Panc1 (cell line): ENCODE results near the gene RADIL. TPM values are rescaled to one million over a fixed set of nuclear protein-coding genes. Genes with fewer than 3 reads are reported as not detected.

Experiments
- ATAC-seq: fragments of 200-7000 bp; cut with Tn5 transposase; 2 replicates; pipeline ENCODE4 v1.9.1; 2020; ENCODE audit warnings: mild to moderate bottlenecking, moderate library complexity
- BruUV-seq: library from RNA; stranded (reverse); fragments of 400-500 nt; replicated peaks from 2 replicates; lab custom pipeline; 2021; lab: Mats Ljungman, UMichigan
- CTCF ChIA-PET: fragments of 300-600 bp; sonication (Branson Sonifier 250); formaldehyde crosslinking; loops from one replicate; lab custom pipeline; 2022; ENCODE audit warnings: antibody characterized with exemption; lab: Charles Lee
- POLR2A ChIA-PET: fragments of 300-600 bp; sonication (Branson Sonifier 250); formaldehyde crosslinking; loops from one replicate; lab custom pipeline; 2022; ENCODE audit warnings: antibody characterized with exemption; lab: Charles Lee
- DNase-seq: peaks from one replicate; pipeline ENCODE4 v3.0.0-alpha.2; 2010; ENCODE audit warnings: low read depth, low spot score
- H3K27ac ChIP-seq: 2 replicates; pipeline ENCODE4 v1.5.1; 2011; ENCODE audit warnings: mild to moderate bottlenecking, low read length, inconsistent platforms
- H3K27me3 ChIP-seq: fragments of 200-500 bp; sonication (Bioruptor generic); 2 replicates; pipeline ENCODE4 v1.6.0; 2014; ENCODE audit warnings: low read length, inconsistent platforms; ENCODE audit not compliant: control insufficient read depth, insufficient read depth
- H3K36me3 ChIP-seq: fragments of 200-500 bp; sonication (Bioruptor generic); 2 replicates; pipeline ENCODE4 v1.5.1; 2014; ENCODE audit warnings: inconsistent platforms, mild to moderate bottlenecking, low read length, moderate library complexity; ENCODE audit not compliant: control insufficient read depth, insufficient read depth
- H3K4me1 ChIP-seq: 2 replicates; pipeline ENCODE4 v1.5.1; 2011; ENCODE audit warnings: inconsistent platforms, mild to moderate bottlenecking, low read length, moderate library complexity; ENCODE audit not compliant: control insufficient read depth, insufficient read depth
- H3K4me3 ChIP-seq, 2 experiments: 2 replicates each; pipeline ENCODE4 v1.5.1; 2011 to 2012; ENCODE audit warnings: low read depth in 2 of 2, low read length in 2 of 2, mild to moderate bottlenecking in 2 of 2, inconsistent platforms in 1 of 2, moderate library complexity in 1 of 2
- H3K9me3 ChIP-seq: fragments of 200-500 bp; sonication (Bioruptor generic); 2 replicates; pipeline ENCODE4 v1.5.1; 2014; ENCODE audit warnings: low read depth, mild to moderate bottlenecking, inconsistent platforms, low read length, moderate library complexity; ENCODE audit not compliant: control insufficient read depth, insufficient read depth
- POLR2AphosphoS5 ChIP-seq: IDR thresholded peaks from 2 replicates; pipeline ENCODE4 v1.6.1; 2012; ENCODE audit warnings: mild to moderate bottlenecking, low read depth, low read length, moderate library complexity
- REST ChIP-seq, 2 experiments: IDR thresholded peaks; 2 replicates each; pipeline ENCODE4 v1.6.1; 2011 to 2012; ENCODE audit warnings: low read depth in 2 of 2, control low read depth in 1 of 2, low read length in 1 of 2, mild to moderate bottlenecking in 1 of 2, moderate library complexity in 1 of 2; ENCODE audit not compliant: insufficient read depth in 1 of 2
- SIN3A ChIP-seq: IDR thresholded peaks from 2 replicates; pipeline ENCODE4 v1.6.1; 2012; ENCODE audit warnings: low read depth, mild to moderate bottlenecking, low read length, moderate library complexity, borderline replicate concordance; ENCODE audit not compliant: insufficient read depth
- TCF7L2 ChIP-seq: IDR thresholded peaks from 2 replicates; pipeline ENCODE4 v1.6.1; 2011; ENCODE audit warnings: mild to moderate bottlenecking, low read depth, low read length, inconsistent platforms
- in situ Hi-C: cut with HindIII; loops from 2 replicates; pipeline ENCODE4 v1.10.0; 2016; ENCODE audit warnings: low sequenced_read_pairs, low pct_unique_long_range_greater_than_20kb
- intact Hi-C: fragments of 100-400 bp; cut with micrococcal nuclease; formaldehyde crosslinking; loops from one replicate; pipeline ENCODE4 v1.10.0; 2022; ENCODE audit not compliant: unreplicated experiment
- total RNA-seq: library from RNA; stranded (reverse); gene quantifications from one replicate; pipeline ENCODE4 v1.2.1, GENCODE V29; 2021; ENCODE audit not compliant: unreplicated experiment
- TF ChIP-seq, protein P1 (sequence below): fragments of 450-650 bp; IDR thresholded peaks from 2 replicates; pipeline ENCODE4 v1.5.1; 2017; ENCODE audit warnings: mild to moderate bottlenecking

RADIL gene
- total RNA-seq, 1 experiment from 2014 or later: 1.3 TPM

- Histone ChIP-seq H3K4me3 (no peak overlapping the region), H3K4me1 (no peaks in the 10 kb centered on the region), H3K27me3 (no peaks in the 10 kb centered on the region), H3K9me3 (no peaks in the 10 kb centered on the region), H3K27ac (no peak overlapping the region), H3K36me3 (no peaks in the 10 kb centered on the region)
- TF ChIP-seq, protein P1, sequence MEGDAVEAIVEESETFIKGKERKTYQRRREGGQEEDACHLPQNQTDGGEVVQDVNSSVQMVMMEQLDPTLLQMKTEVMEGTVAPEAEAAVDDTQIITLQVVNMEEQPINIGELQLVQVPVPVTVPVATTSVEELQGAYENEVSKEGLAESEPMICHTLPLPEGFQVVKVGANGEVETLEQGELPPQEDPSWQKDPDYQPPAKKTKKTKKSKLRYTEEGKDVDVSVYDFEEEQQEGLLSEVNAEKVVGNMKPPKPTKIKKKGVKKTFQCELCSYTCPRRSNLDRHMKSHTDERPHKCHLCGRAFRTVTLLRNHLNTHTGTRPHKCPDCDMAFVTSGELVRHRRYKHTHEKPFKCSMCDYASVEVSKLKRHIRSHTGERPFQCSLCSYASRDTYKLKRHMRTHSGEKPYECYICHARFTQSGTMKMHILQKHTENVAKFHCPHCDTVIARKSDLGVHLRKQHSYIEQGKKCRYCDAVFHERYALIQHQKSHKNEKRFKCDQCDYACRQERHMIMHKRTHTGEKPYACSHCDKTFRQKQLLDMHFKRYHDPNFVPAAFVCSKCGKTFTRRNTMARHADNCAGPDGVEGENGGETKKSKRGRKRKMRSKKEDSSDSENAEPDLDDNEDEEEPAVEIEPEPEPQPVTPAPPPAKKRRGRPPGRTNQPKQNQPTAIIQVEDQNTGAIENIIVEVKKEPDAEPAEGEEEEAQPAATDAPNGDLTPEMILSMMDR: no peak
- TF ChIP-seq SIN3A: no peak
- no peak for TF ChIP-seq TCF7L2
- TF ChIP-seq REST (IDR thresholded peaks at IDR 0.05; ENCODE audit: insufficient read depth in 1 of 2, low read depth in 2 of 2, low read length in 1 of 2): no peak
- no peak for TF ChIP-seq POLR2AphosphoS5
- no peak for DNase-seq
- intact Hi-C loops (no loop called here), in situ Hi-C loops (no loop called here)
- ATAC-seq: no peak
- BruUV-seq: no TSS peak
- CTCF ChIA-PET: no interaction called here
- POLR2A ChIA-PET: no interaction called here
These were observed 47.3 kb downstream of the RADIL start for GRCh38 chr7:4836206-4836661.

DNA sequence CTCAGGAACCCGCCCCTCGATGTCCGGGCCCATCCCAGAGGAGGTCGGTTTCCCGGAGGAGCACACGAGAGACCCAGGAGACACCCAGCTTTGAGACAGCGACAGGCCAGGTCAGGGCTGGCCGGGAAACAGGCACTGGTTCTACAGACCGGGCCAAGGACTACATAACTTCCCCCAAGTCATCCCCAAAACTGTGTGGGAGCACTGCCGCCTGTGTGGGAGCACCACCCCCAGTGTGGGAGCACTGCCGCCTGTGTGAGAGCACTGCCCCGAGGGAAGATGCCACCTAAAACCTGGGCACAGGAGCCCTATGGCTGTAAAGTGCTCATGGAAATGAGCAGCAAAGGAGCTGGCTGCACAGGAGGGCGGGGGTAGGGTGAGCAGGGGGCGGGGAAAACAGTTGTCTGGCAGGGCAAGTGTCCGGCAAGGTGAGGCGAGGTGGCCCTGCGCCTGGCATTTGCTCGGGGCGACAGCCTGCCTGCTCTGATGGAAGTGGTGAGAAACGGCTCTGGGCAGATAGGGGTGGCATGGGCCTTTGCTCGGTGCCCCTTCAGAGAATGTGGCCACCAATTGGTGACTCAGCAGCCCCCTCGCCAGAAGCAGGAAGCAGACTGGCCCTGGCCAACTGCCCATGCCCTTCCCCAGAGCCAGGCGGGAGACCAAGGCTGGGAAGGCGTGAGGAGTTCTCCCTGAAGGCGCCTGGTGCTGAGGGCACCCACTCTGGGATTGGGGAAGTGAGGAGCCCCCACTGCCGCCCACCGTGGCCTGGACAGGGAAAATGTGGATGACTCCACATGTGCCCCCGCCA, 47.9 kb downstream of the RADIL start:
- BruUV-seq: no TSS peak
- TF ChIP-seq POLR2AphosphoS5: no peak
- TF ChIP-seq, protein P1: no peak
- TF ChIP-seq SIN3A: no peak
- no peak for TF ChIP-seq TCF7L2
- no peak for TF ChIP-seq REST (IDR thresholded peaks at IDR 0.05; ENCODE audit: insufficient read depth in 1 of 2, low read depth in 2 of 2, low read length in 1 of 2)
- Histone ChIP-seq H3K27ac (no peak overlapping the region), H3K36me3 (no peaks in the 10 kb centered on the region), H3K9me3 (no peaks in the 10 kb centered on the region), H3K27me3 (no peaks in the 10 kb centered on the region), H3K4me1 (no peaks in the 10 kb centered on the region), H3K4me3 (no peak overlapping the region)
- no peak for ATAC-seq
- no peak for DNase-seq
- in situ Hi-C loops: no loop called here
- ChIA-PET CTCF (no interaction called here), POLR2A (no interaction called here)
- intact Hi-C loops: no loop called here
